ENCODE measurements around the gene RRP8. TPM values are rescaled to one million over a fixed set of nuclear protein-coding genes. Genes with fewer than 3 reads are reported as not detected.
A peak's percentile ranks its signal among the peaks of the same experiment; 100 is the strongest.

RRP8 gene
- total and polyA plus RNA-seq, 2 donors from 2014 or later, result 23.4 to 29.8 TPM

DNA sequence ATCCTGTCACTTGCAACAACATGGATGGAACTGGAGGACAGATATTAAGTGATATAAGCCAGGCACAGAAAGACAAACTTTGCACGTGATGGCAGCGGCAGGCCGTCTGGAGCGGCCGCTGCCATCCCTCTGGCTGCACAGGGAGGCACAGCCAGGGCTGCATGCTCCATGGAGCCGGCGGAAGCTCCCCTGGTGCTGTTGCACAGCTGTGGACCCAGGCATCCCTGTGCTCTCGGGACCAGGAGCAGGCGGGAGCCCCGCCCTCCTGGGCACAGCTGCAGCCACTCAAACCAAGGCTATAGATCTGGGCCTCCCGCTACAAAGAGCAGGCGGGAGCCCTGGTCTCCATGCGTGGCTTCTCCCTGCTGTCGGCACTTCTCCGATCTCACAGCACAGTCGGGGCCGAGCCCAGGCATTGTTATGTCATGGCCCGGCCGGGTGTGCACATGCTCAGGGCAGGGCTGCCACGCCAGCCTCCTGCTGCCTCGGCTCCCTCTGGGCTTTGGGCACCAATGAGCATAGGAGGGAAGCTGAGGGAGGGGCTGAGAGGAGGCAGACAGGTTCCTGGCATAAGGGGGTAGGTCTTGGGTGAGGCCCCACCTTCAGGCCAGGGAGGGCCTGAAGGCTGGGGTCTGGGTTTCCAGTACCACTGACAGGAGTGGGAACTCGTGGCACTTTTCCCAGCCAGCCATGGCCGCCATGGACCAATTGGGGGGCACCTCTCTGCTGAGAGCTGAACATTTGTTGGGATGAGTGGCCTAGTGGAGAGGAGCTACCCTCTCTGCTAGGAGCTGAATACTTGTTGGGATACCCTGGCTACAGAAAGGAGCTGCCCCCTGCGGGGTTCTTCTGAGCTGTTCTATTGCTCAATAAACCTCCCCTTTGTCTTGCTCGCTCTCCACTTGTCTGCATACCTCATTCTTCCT lies 16.7 kb downstream of the RRP8 start:
- no peak overlapping the region for H3K9ac ChIP-seq (ENCODE audit: low read length in 3 of 3)
- no peak overlapping the region for H3K27ac ChIP-seq (ENCODE audit: low read depth in 2 of 2, low read length in 2 of 2)
- peaks cover 0 to 5% (median 0%) of the 10 kb centered on the region in 3 donors for H3K36me3 ChIP-seq (ENCODE audit: control insufficient read depth in 2 of 3, insufficient read depth in 3 of 3, low read length in 3 of 3)
- H3K9me3 ChIP-seq (ENCODE audit: control insufficient read depth in 2 of 3, insufficient read depth in 1 of 3, low read length in 3 of 3), result peaks cover 2 to 9% (median 5%) of the 10 kb centered on the region in 3 donors
- no peak overlapping the region for H3K4me3 ChIP-seq (ENCODE audit: low read length in 3 of 3)
- FAIRE-seq (no peak), DNase-seq (peak in 1 of 5 donors; percentile 59)
- H3K27me3 ChIP-seq (ENCODE audit: control insufficient read depth, insufficient read depth, low read length), result no peaks in the 10 kb centered on the region
- no peaks in the 10 kb centered on the region for H3K4me1 ChIP-seq (ENCODE audit: control insufficient read depth in 2 of 3, insufficient read depth in 2 of 3, low read depth in 1 of 3, low read length in 3 of 3)
- TF ChIP-seq, protein P1, sequence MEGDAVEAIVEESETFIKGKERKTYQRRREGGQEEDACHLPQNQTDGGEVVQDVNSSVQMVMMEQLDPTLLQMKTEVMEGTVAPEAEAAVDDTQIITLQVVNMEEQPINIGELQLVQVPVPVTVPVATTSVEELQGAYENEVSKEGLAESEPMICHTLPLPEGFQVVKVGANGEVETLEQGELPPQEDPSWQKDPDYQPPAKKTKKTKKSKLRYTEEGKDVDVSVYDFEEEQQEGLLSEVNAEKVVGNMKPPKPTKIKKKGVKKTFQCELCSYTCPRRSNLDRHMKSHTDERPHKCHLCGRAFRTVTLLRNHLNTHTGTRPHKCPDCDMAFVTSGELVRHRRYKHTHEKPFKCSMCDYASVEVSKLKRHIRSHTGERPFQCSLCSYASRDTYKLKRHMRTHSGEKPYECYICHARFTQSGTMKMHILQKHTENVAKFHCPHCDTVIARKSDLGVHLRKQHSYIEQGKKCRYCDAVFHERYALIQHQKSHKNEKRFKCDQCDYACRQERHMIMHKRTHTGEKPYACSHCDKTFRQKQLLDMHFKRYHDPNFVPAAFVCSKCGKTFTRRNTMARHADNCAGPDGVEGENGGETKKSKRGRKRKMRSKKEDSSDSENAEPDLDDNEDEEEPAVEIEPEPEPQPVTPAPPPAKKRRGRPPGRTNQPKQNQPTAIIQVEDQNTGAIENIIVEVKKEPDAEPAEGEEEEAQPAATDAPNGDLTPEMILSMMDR (IDR thresholded peaks at IDR 0.05; ENCODE audit: borderline replicate concordance, extremely low read depth, insufficient read depth), result no peak
- intact Hi-C loops (cut with DNase I), result no loop called here

DNA sequence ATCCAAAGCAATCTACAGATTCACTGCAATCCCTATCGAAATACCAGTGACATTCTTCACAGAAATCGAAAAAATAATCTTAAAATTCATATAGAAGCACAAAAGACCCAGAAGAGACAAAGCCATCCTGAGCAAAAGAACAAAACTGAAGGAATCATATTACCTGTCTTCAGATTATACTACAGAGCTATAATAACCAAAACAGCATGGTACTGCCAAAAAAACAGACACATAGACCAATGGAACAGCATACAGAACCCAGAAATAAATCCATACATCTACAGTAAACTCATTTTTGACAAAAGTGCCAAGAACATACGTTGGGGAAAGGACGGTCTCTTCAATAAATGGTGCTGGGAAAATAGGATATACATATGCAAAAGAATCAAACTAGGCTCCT lies 18.9 kb downstream of the RRP8 start:
- intact Hi-C loops (cut with DNase I), result no loop called here
- TF ChIP-seq, protein P1 (IDR thresholded peaks at IDR 0.05; ENCODE audit: borderline replicate concordance, extremely low read depth, insufficient read depth), result no peak
- no peaks in the 10 kb centered on the region for H3K36me3 ChIP-seq (ENCODE audit: control insufficient read depth in 2 of 3, insufficient read depth in 3 of 3, low read length in 3 of 3)
- H3K27me3 ChIP-seq (ENCODE audit: control insufficient read depth, insufficient read depth, low read length), result no peaks in the 10 kb centered on the region
- no peak overlapping the region for H3K9ac ChIP-seq (ENCODE audit: low read length in 3 of 3)
- peaks cover 2 to 9% (median 5%) of the 10 kb centered on the region in 3 donors for H3K9me3 ChIP-seq (ENCODE audit: control insufficient read depth in 2 of 3, insufficient read depth in 1 of 3, low read length in 3 of 3)
- no peak overlapping the region for H3K4me3 ChIP-seq (ENCODE audit: low read length in 3 of 3)
- DNase-seq (no peak), FAIRE-seq (no peak)
- H3K4me1 ChIP-seq (ENCODE audit: control insufficient read depth in 2 of 3, insufficient read depth in 2 of 3, low read depth in 1 of 3, low read length in 3 of 3), result no peaks in the 10 kb centered on the region
- H3K27ac ChIP-seq (ENCODE audit: low read depth in 2 of 2, low read length in 2 of 2), result no peak overlapping the region

DNA sequence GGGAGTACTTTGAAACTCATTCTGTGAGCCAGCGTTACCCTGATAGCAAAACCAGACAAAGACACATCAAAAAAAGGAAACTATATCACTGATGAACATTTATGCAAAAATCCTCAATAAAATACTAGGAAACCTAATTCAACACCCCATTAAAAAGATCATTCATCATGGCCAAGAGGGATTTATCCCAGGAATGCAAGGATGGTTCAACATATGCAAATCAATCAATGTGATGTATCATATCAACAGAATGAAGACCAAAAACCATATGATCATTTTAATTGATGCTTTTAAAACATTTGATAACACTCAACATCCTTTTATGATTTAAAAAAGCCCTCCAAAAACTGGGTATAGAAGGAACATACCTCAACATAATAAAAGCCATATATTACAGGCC lies 19.8 kb downstream of the RRP8 start:
- Histone ChIP-seq H3K27ac (ENCODE audit: low read depth in 2 of 2, low read length in 2 of 2) (no peak overlapping the region), H3K9ac (ENCODE audit: low read length in 3 of 3) (no peak overlapping the region), H3K4me1 (ENCODE audit: control insufficient read depth in 2 of 3, insufficient read depth in 2 of 3, low read depth in 1 of 3, low read length in 3 of 3) (no peaks in the 10 kb centered on the region), H3K27me3 (ENCODE audit: control insufficient read depth, insufficient read depth, low read length) (no peaks in the 10 kb centered on the region), H3K4me3 (ENCODE audit: low read length in 3 of 3) (no peak overlapping the region), H3K9me3 (ENCODE audit: control insufficient read depth in 2 of 3, insufficient read depth in 1 of 3, low read length in 3 of 3) (peaks cover 2 to 9% (median 5%) of the 10 kb centered on the region in 3 donors), H3K36me3 (ENCODE audit: control insufficient read depth in 2 of 3, insufficient read depth in 3 of 3, low read length in 3 of 3) (no peaks in the 10 kb centered on the region)
- no peak for DNase-seq
- intact Hi-C loops (cut with DNase I), result no loop called here
- TF ChIP-seq, protein P1 (IDR thresholded peaks at IDR 0.05; ENCODE audit: borderline replicate concordance, extremely low read depth, insufficient read depth), result no peak
- no peak for FAIRE-seq
